MM.1S (cell line): ENCODE results near the gene SLC35G6.
"Not testable (repeated sequence)": the region's sequence is repeated elsewhere in the genome, so short reads cannot be mapped to it uniquely, and the experiment has no call there.

Experiments
- DNase-seq: peaks from one replicate; pipeline ENCODE4 v3.0.0-alpha.2; 2015
- H2AFZ ChIP-seq: fragments of 300-600 bp; sonication (generic); 2 replicates; pipeline ENCODE4 v1.6.0; 2016; ENCODE audit warnings: antibody characterized with exemption, low read length
- H3F3A ChIP-seq: fragments of 300-600 bp; sonication (generic); 2 replicates; pipeline ENCODE4 v1.6.1; 2016; ENCODE audit warnings: mild to moderate bottlenecking, antibody characterized with exemption, low read length, moderate library complexity, mixed read lengths; ENCODE audit not compliant: insufficient read depth
- H3K27ac ChIP-seq: fragments of 300-600 bp; sonication (generic); 2 replicates; pipeline ENCODE4 v1.5.1; 2016; ENCODE audit warnings: mild to moderate bottlenecking, low read length
- H3K27me3 ChIP-seq: fragments of 300-600 bp; sonication (generic); replicated peaks from 2 replicates; pipeline ENCODE4 v1.6.0; 2016; ENCODE audit warnings: low read length; ENCODE audit not compliant: insufficient read depth
- H3K36me3 ChIP-seq: fragments of 300-600 bp; sonication (generic); replicated peaks from 2 replicates; pipeline ENCODE4 v1.6.1; 2016; ENCODE audit warnings: mild to moderate bottlenecking, low read length, mixed read lengths; ENCODE audit not compliant: insufficient read depth
- H3K4me1 ChIP-seq: fragments of 300-600 bp; sonication (generic); 2 replicates; pipeline ENCODE4 v1.6.1; 2016; ENCODE audit warnings: low read length, mixed read lengths
- H3K4me2 ChIP-seq: fragments of 300-600 bp; sonication (generic); 2 replicates; pipeline ENCODE4 v1.6.0; 2016; ENCODE audit warnings: low read depth, low read length
- H3K4me3 ChIP-seq: fragments of 300-600 bp; sonication (generic); 2 replicates; pipeline ENCODE4 v1.5.1; 2016; ENCODE audit warnings: low read length, mixed read lengths
- H3K79me2 ChIP-seq: fragments of 300-600 bp; sonication (generic); 2 replicates; pipeline ENCODE4 v1.6.1; 2016; ENCODE audit warnings: mixed run types, low read length, mixed read lengths
- H3K9ac ChIP-seq: fragments of 300-600 bp; sonication (generic); 2 replicates; pipeline ENCODE4 v1.6.1; 2016; ENCODE audit warnings: low read length, mixed read lengths
- H3K9me2 ChIP-seq: fragments of 300-600 bp; sonication (generic); replicated peaks from 2 replicates; pipeline ENCODE4 v1.6.1; 2016; ENCODE audit warnings: mild to moderate bottlenecking, low read length, mixed read lengths; ENCODE audit not compliant: insufficient read depth
- H3K9me3 ChIP-seq: fragments of 300-600 bp; sonication (generic); replicated peaks from 2 replicates; pipeline ENCODE4 v1.6.1; 2016; ENCODE audit warnings: mild to moderate bottlenecking, low read length, mixed read lengths; ENCODE audit not compliant: insufficient read depth
- H4K20me1 ChIP-seq: fragments of 300-600 bp; sonication (generic); 2 replicates; pipeline ENCODE4 v1.6.1; 2016; ENCODE audit warnings: mild to moderate bottlenecking, low read length, moderate library complexity, mixed read lengths; ENCODE audit not compliant: insufficient read depth
- CTCF ChIP-seq: fragments of 300-600 bp; sonication (generic); IDR thresholded peaks from 2 replicates; pipeline ENCODE4 v1.5.1; 2016; ENCODE audit warnings: antibody characterized with exemption, low read length, mixed read lengths
- EZH2 ChIP-seq: fragments of 300-600 bp; sonication (generic); optimal IDR thresholded peaks from 2 replicates; pipeline ENCODE3; 2017; ENCODE audit warnings: low read depth, mild to moderate bottlenecking, antibody characterized with exemption, low read length, mixed read lengths
- EZH2phosphoT487 ChIP-seq: fragments of 300-600 bp; sonication (generic); IDR thresholded peaks from 2 replicates; pipeline ENCODE4 v1.6.1; 2018; ENCODE audit warnings: antibody characterized with exemption, low read length

Gene SLC35G6

GRCh38 chr17:7471729-7472128 is 9.5 kb upstream of the SLC35G6 start:
- no peak overlapping the region for H3K4me2 ChIP-seq
- no peaks in the 10 kb centered on the region for H3K9me3 ChIP-seq
- no peaks in the 10 kb centered on the region for H3K27me3 ChIP-seq
- no peak for DNase-seq
- H3K36me3 ChIP-seq: no peaks in the 10 kb centered on the region
- H3F3A ChIP-seq: no peaks in the 10 kb centered on the region
- H3K27ac ChIP-seq: no peak overlapping the region
- H3K4me1 ChIP-seq: no peaks in the 10 kb centered on the region
- TF ChIP-seq EZH2 (no peak), CTCF (no peak)
- no peaks in the 10 kb centered on the region for H3K79me2 ChIP-seq
- no peak overlapping the region for H2AFZ ChIP-seq
- H3K9ac ChIP-seq: no peak overlapping the region
- H4K20me1 ChIP-seq: no peaks in the 10 kb centered on the region
- no peaks in the 10 kb centered on the region for H3K9me2 ChIP-seq
- no peak overlapping the region for H3K4me3 ChIP-seq

- not testable (repeated sequence) for DNase-seq, H3K9ac ChIP-seq, H3F3A ChIP-seq, H3K27me3 ChIP-seq, H3K27ac ChIP-seq, H2AFZ ChIP-seq, H3K79me2 ChIP-seq, H3K4me3 ChIP-seq, H3K9me3 ChIP-seq, H3K9me2 ChIP-seq, H3K36me3 ChIP-seq, H3K4me2 ChIP-seq, H3K4me1 ChIP-seq, H4K20me1 ChIP-seq
These were observed 6.5 kb upstream of the SLC35G6 start for GRCh38 chr17:7474767-7475166.

- no peak overlapping the region for H3K27ac ChIP-seq
- H3K4me3 ChIP-seq: no peak overlapping the region
- H4K20me1 ChIP-seq: no peaks in the 10 kb centered on the region
- no peaks in the 10 kb centered on the region for H3K4me1 ChIP-seq
- no peaks in the 10 kb centered on the region for H3K9me2 ChIP-seq
- no peaks in the 10 kb centered on the region for H3K36me3 ChIP-seq
- TF ChIP-seq EZH2 (no peak), EZH2phosphoT487 (no peak), CTCF (no peak)
- no peak overlapping the region for H3K9ac ChIP-seq
- H3F3A ChIP-seq: 0 out of 2 replicates have a peak, but pooled peaks cover 5% of the 10 kb centered on the region
- no peak overlapping the region for H3K4me2 ChIP-seq
- H3K9me3 ChIP-seq: no peaks in the 10 kb centered on the region
- no peaks in the 10 kb centered on the region for H3K27me3 ChIP-seq
- peaks cover 7% of the 10 kb centered on the region; the same call in 1 of the 2 replicates for H3K79me2 ChIP-seq
- H2AFZ ChIP-seq: no peak overlapping the region
- DNase-seq: no peak
These were observed 5.4 kb upstream of the SLC35G6 start for GRCh38 chr17:7475764-7476422.

GRCh38 chr17:7476494-7476893 is 4.8 kb upstream of the SLC35G6 start:
- no peak overlapping the region for H3K9ac ChIP-seq
- TF ChIP-seq EZH2 (no peak), CTCF (no peak), EZH2phosphoT487 (no peak)
- no peak overlapping the region for H3K4me2 ChIP-seq
- no peak overlapping the region for H3K4me3 ChIP-seq
- no peaks in the 10 kb centered on the region for H3K36me3 ChIP-seq
- no peaks in the 10 kb centered on the region for H4K20me1 ChIP-seq
- no peak for DNase-seq
- H2AFZ ChIP-seq: no peak overlapping the region
- H3K4me1 ChIP-seq: no peaks in the 10 kb centered on the region
- H3K9me2 ChIP-seq: no peaks in the 10 kb centered on the region
- no peaks in the 10 kb centered on the region for H3K9me3 ChIP-seq
- 0 out of 2 replicates have a peak, but pooled peaks cover 5% of the 10 kb centered on the region for H3F3A ChIP-seq
- no peaks in the 10 kb centered on the region for H3K27me3 ChIP-seq
- H3K79me2 ChIP-seq: peaks cover 7% of the 10 kb centered on the region; the same call in 1 of the 2 replicates
- no peak overlapping the region for H3K27ac ChIP-seq
